HepG2 (cell line): ENCODE results near the gene RTP2. TPM values are rescaled to one million over a fixed set of nuclear protein-coding genes. Genes with fewer than 3 reads are reported as not detected.

Experiments used
- FOXO1 ChIP-seq: sonication (generic); formaldehyde crosslinking; IDR thresholded peaks from 2 replicates; pipeline ENCODE4 v1.4.0; 2020; ENCODE audit warnings: missing genetic modification reagents
- GPN1 ChIP-seq: sonication (generic); formaldehyde crosslinking; IDR thresholded peaks from 2 replicates; pipeline ENCODE4 v1.5.1; 2020; ENCODE audit warnings: missing genetic modification reagents, borderline replicate concordance
- HNF4A ChIP-seq: sonication (generic); formaldehyde crosslinking; IDR thresholded peaks from 2 replicates; pipeline ENCODE4 v1.4.0; 2020; ENCODE audit warnings: missing genetic modification reagents
- HOXA3 ChIP-seq: sonication (generic); formaldehyde crosslinking; IDR thresholded peaks from 2 replicates; pipeline ENCODE4 v1.5.0; 2020; ENCODE audit warnings: missing genetic modification reagents
- ISL2 ChIP-seq: sonication (generic); formaldehyde crosslinking; IDR thresholded peaks from 2 replicates; pipeline ENCODE4 v1.5.0; 2020; ENCODE audit warnings: missing genetic modification reagents
- RARA ChIP-seq: IDR thresholded peaks from 2 replicates; pipeline ENCODE4 v1.6.1; 2016; ENCODE audit warnings: missing genetic modification reagents, missing compliant biosample characterization
- RCOR2 ChIP-seq: IDR thresholded peaks from 2 replicates; pipeline ENCODE4 v1.6.1; 2016; ENCODE audit warnings: missing biosample characterization, missing genetic modification reagents
- SMAD3 ChIP-seq: sonication (generic); formaldehyde crosslinking; IDR thresholded peaks from 2 replicates; pipeline ENCODE4 v1.4.0; 2020; ENCODE audit warnings: missing genetic modification reagents
- TFAP4 ChIP-seq: sonication (generic); IDR thresholded peaks from 2 replicates; pipeline ENCODE4 v1.6.1; 2016; ENCODE audit warnings: low read depth, borderline replicate concordance
- TRAFD1 ChIP-seq: sonication (generic); formaldehyde crosslinking; IDR thresholded peaks from 2 replicates; pipeline ENCODE4 v1.5.1; 2020; ENCODE audit warnings: missing genetic modification reagents, mild to moderate bottlenecking, borderline replicate concordance
- ZFP37 ChIP-seq: sonication (generic); formaldehyde crosslinking; IDR thresholded peaks from 2 replicates; pipeline ENCODE4 v1.4.0; 2020; ENCODE audit warnings: missing genetic modification reagents, borderline replicate concordance
- ZNF160 ChIP-seq: sonication (generic); formaldehyde crosslinking; IDR thresholded peaks from 2 replicates; pipeline ENCODE4 v1.8.0; 2022; ENCODE audit warnings: mild to moderate bottlenecking, inconsistent platforms, missing genetic modification reagents
- ZNF230 ChIP-seq: sonication (generic); formaldehyde crosslinking; IDR thresholded peaks from 2 replicates; pipeline ENCODE4 v1.4.0; 2020; ENCODE audit warnings: mild to moderate bottlenecking, missing genetic modification reagents
- ZNF547 ChIP-seq: sonication (generic); formaldehyde crosslinking; IDR thresholded peaks from 2 replicates; pipeline ENCODE4 v1.5.1; 2020; ENCODE audit warnings: mild to moderate bottlenecking, missing genetic modification reagents
- ZNF607 ChIP-seq: sonication (generic); formaldehyde crosslinking; IDR thresholded peaks from 2 replicates; pipeline ENCODE4 v1.5.1; 2020; ENCODE audit warnings: missing genetic modification reagents, mild to moderate bottlenecking, borderline replicate concordance
- ZNF609 ChIP-seq: sonication (generic); formaldehyde crosslinking; IDR thresholded peaks from 2 replicates; pipeline ENCODE4 v1.4.0; 2020; ENCODE audit warnings: mild to moderate bottlenecking, missing genetic modification reagents, borderline replicate concordance
- ZNF788 ChIP-seq: sonication (generic); formaldehyde crosslinking; IDR thresholded peaks from 2 replicates; pipeline ENCODE4 v1.5.0; 2020; ENCODE audit warnings: mild to moderate bottlenecking, missing genetic modification reagents, borderline replicate concordance
- ZSCAN25 ChIP-seq: sonication (generic); formaldehyde crosslinking; IDR thresholded peaks from 2 replicates; pipeline ENCODE4 v1.8.0; 2022; ENCODE audit warnings: mild to moderate bottlenecking, missing genetic modification reagents
- polyA plus RNA-seq, 8 experiments: library from polyadenylated mRNA; depleted of rRNA in 3 of 8; stranded (reverse) in 7 of 8; unstranded in 1 of 8; fragments of >200 nt; fragmentation: Illumina TruSeq in 4 of 8; extraction: Trizol in 4 of 8; gene quantifications; 2 replicates each; pipeline versions ENCODE4 v1.2.1 to v1.2.3, GENCODE V29; 2011 to 2016; ENCODE audit warnings: low read depth in 4 of 8, missing spikeins in 1 of 8, mixed read lengths in 1 of 8; ENCODE audit not compliant: insufficient read depth in 1 of 8
- total RNA-seq, 5 experiments: library from RNA; depleted of rRNA; stranded (reverse); fragments of >200 nt; fragmentation: Illumina TruSeq; extraction: Trizol; gene quantifications; 2 replicates each; pipeline ENCODE4 v1.2.3, GENCODE V29; 2016; ENCODE audit warnings: low read depth in 1 of 5

Gene RTP2
- total and polyA plus RNA-seq, 2 of the 13 experiments (the other 11 are each of a cell fraction or from before 2014, with no cell fraction given): not detected

DNA sequence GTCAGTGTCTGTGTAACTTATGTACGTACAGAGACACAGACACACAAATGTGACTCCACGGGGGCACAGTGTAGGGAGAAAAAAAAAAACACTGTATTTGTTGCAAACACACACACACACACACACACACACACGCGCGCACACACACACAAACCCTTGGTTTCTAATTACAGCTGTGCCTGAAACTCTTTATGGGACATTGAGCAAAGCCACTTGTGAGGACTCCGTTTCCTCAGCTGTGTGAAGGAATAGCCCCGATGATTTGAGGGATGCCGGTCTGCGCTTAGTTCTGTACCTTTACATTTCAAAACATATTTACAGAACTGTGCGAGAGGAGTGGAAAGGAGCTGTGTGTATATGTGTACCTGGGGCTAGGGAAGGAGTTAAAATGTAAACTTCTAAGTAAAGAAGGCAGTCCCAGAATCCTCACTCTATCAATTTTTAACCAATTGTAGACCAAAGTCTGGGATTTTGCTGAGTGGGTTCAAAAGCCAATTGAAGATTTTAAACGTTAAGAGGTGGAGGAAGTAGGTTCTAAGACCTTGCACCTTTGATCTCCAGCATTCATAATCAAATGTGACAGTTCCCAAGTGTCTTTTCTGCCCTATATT is 48.3 kb upstream of the RTP2 start (continued):
- TF ChIP-seq ZNF609 (CRISPR knock-in tag) (peak; percentile 70), ZNF160 (0 out of 2 replicates have a peak, but pooled peaks have one; percentile 17), RARA (peak; percentile 50), ZFP37 (CRISPR knock-in tag) (no peak), ZNF547 (CRISPR knock-in tag) (peak; percentile 65; the same call in 1 of the 2 replicates), RCOR2 (peak; percentile 48; the same call in 1 of the 2 replicates), HNF4A (CRISPR knock-in tag) (peak; percentile 90), GPN1 (no peak), ZNF788 (no peak; the same call in 1 of the 2 replicates), FOXO1 (CRISPR knock-in tag) (peak; percentile 11; the same call in 1 of the 2 replicates), ZSCAN25 (CRISPR knock-in tag) (peak; percentile 46; the same call in 1 of the 2 replicates), ZNF607 (CRISPR knock-in tag) (0 out of 2 replicates have a peak, but pooled peaks have one; percentile 35), TRAFD1 (CRISPR knock-in tag) (no peak), HOXA3 (peak; percentile 9; the same call in 1 of the 2 replicates), ZNF230 (CRISPR knock-in tag) (0 out of 2 replicates have a peak, but pooled peaks have one; percentile 69), SMAD3 (CRISPR knock-in tag) (peak; percentile 58; the same call in 1 of the 2 replicates), TFAP4 (peak; percentile 67; the same call in 1 of the 2 replicates), ISL2 (CRISPR knock-in tag) (peak; percentile 87)
